ENCODE data around the gene ZNF14.

- no peak for TF ChIP-seq CTCF (IDR thresholded peaks at IDR 0.05)
- TF ChIP-seq POLR2A (IDR thresholded peaks at IDR 0.05; ENCODE audit: low read length), result no peak
- TF ChIP-seq RAD21 (conservative IDR thresholded peaks at IDR 0.05 in 1 of 2, IDR thresholded peaks at IDR 0.05 in 1 of 2), result no peak
- TF ChIP-seq BCL3 (IDR thresholded peaks at IDR 0.05), result no peak
- TF ChIP-seq ZC3H11A (IDR thresholded peaks at IDR 0.05), result no peak
- no peak for TF ChIP-seq RCOR1 (IDR thresholded peaks at IDR 0.05; ENCODE audit: low read depth, low read length)
Measured at GRCh38 chr19:19744641-19745040, 11.7 kb upstream of the ZNF14 start.
